Mesothelial cell of epicardium (in vitro differentiated cells): Measurements from ENCODE around the gene KRT15. TPM values are rescaled to one million over a fixed set of nuclear protein-coding genes. Genes with fewer than 3 reads are reported as not detected.
A peak's percentile ranks its signal among the peaks of the same experiment; 100 is the strongest.

Experiments
- DNase-seq, 2 experiments: peaks; one replicate each; pipeline ENCODE4 v3.0.0; 2021; ENCODE audit warnings: low spot score in 2 of 2; ENCODE audit not compliant: unreplicated experiment in 2 of 2
- H3K27ac Mint-ChIP-seq: 2 replicates; pipeline ENCODE4 v1.8.0; 2021; ENCODE audit warnings: mixed read lengths
- H3K27me3 Mint-ChIP-seq: 2 replicates; pipeline ENCODE4 v1.8.0; 2021; ENCODE audit warnings: low read depth, mixed read lengths
- H3K36me3 Mint-ChIP-seq: 2 replicates; pipeline ENCODE4 v1.8.0; 2021; ENCODE audit warnings: mixed read lengths
- H3K4me1 Mint-ChIP-seq: 2 replicates; pipeline ENCODE4 v1.8.0; 2021; ENCODE audit warnings: mixed read lengths
- H3K4me3 Mint-ChIP-seq: 2 replicates; pipeline ENCODE4 v1.8.0; 2021; ENCODE audit warnings: mild to moderate bottlenecking, moderate library complexity, mixed read lengths
- H3K9me3 Mint-ChIP-seq: 2 replicates; pipeline ENCODE4 v1.8.0; 2021; ENCODE audit warnings: mixed read lengths
- CTCF ChIP-seq: fragments of 200-600 bp; sonication (generic); IDR thresholded peaks from one replicate; pipeline ENCODE4 v1.5.0; 2021; ENCODE audit warnings: antibody characterized with exemption; ENCODE audit not compliant: unreplicated experiment
- total RNA-seq: library from RNA; stranded (reverse); gene quantifications from 3 replicates; pipeline ENCODE4 v1.2.1, GENCODE V29; 2021

KRT15 gene
- 8.5 to 10.2 TPM (median 8.7 TPM) in 3 replicates for total RNA-seq

- no peak for TF ChIP-seq CTCF
- peaks cover 55% of the 10 kb centered on the region for H3K4me1 Mint-ChIP-seq
- peak within 1 kb of the TSS; percentile 8 for H3K4me3 Mint-ChIP-seq
- H3K27me3 Mint-ChIP-seq, result no peaks in the 10 kb centered on the region
- H3K36me3 Mint-ChIP-seq, result peaks cover 10% of the 10 kb centered on the region
- H3K27ac Mint-ChIP-seq, result peak within 1 kb of the TSS; percentile 68
- no peaks in the 10 kb centered on the region for H3K9me3 Mint-ChIP-seq
- no peak for DNase-seq
Observed at GRCh38 chr17:41518789-41519449, at the start of gene KRT15. TSS of gene KRT15 (minus strand) at chr17:41518890. CDS start at chr17:41518827, 63 bp downstream.

- Mint-ChIP-seq H3K9me3 (no peaks in the 10 kb centered on the region), H3K4me1 (peaks cover 8% of the 10 kb centered on the region), H3K27me3 (peaks cover 17% of the 10 kb centered on the region), H3K27ac (no peak overlapping the region), H3K4me3 (no peak overlapping the region), H3K36me3 (no peaks in the 10 kb centered on the region)
- no peak for DNase-seq
- no peak for TF ChIP-seq CTCF
Observed at GRCh38 chr17:41567317-41567716, 48.6 kb upstream of the KRT15 start.

GRCh38 chr17:41565338-41565737, 46.6 kb upstream of the KRT15 start:
- H3K27ac Mint-ChIP-seq, result no peak overlapping the region
- peaks cover 9% of the 10 kb centered on the region for H3K27me3 Mint-ChIP-seq
- no peak for TF ChIP-seq CTCF
- no peaks in the 10 kb centered on the region for H3K36me3 Mint-ChIP-seq
- H3K4me1 Mint-ChIP-seq, result peaks cover 8% of the 10 kb centered on the region
- no peaks in the 10 kb centered on the region for H3K9me3 Mint-ChIP-seq
- H3K4me3 Mint-ChIP-seq, result no peak overlapping the region
- DNase-seq, result no peak

- H3K36me3 Mint-ChIP-seq, result no peaks in the 10 kb centered on the region
- no peaks in the 10 kb centered on the region for H3K9me3 Mint-ChIP-seq
- no peak for DNase-seq
- no peak overlapping the region for H3K27ac Mint-ChIP-seq
- no peaks in the 10 kb centered on the region for H3K27me3 Mint-ChIP-seq
- no peak overlapping the region for H3K4me3 Mint-ChIP-seq
- TF ChIP-seq CTCF, result no peak
- peaks cover 8% of the 10 kb centered on the region for H3K4me1 Mint-ChIP-seq
Observed at GRCh38 chr17:41563607-41564170, 45.0 kb upstream of the KRT15 start.

GRCh38 chr17:41561554-41561953, 42.9 kb upstream of the KRT15 start:
- no peaks in the 10 kb centered on the region for H3K27me3 Mint-ChIP-seq
- H3K27ac Mint-ChIP-seq, result no peak overlapping the region
- no peak for DNase-seq
- H3K4me3 Mint-ChIP-seq, result no peak overlapping the region
- H3K9me3 Mint-ChIP-seq, result no peaks in the 10 kb centered on the region
- H3K36me3 Mint-ChIP-seq, result no peaks in the 10 kb centered on the region
- TF ChIP-seq CTCF, result no peak
- peaks cover 16% of the 10 kb centered on the region for H3K4me1 Mint-ChIP-seq
